ENCODE data around the gene OR2V2. TPM values are rescaled to one million over a fixed set of nuclear protein-coding genes. Genes with fewer than 3 reads are reported as not detected.

Gene OR2V2
- total RNA-seq, 1 experiment from 2014 or later = not detected

GRCh38 chr5:181111010-181111409 lies 36.4 kb upstream of the OR2V2 start:
- H4K5ac ChIP-seq (ENCODE audit: insufficient read length, low read depth, low read length) = no peak overlapping the region
- H3K9me3 Mint-ChIP-seq = peaks cover 9% of the 10 kb centered on the region in 2 experiments; a peak in 4 of 5 replicates
- H2AFZ ChIP-seq (ENCODE audit: low read length) = no peak overlapping the region
- no peaks in the 10 kb centered on the region for H4K20me1 ChIP-seq (ENCODE audit: control insufficient read depth, insufficient read depth, insufficient read length)
- H3K79me2 ChIP-seq (ENCODE audit: insufficient read depth, low read length) = no peaks in the 10 kb centered on the region
- no peak overlapping the region for H2BK5ac ChIP-seq (ENCODE audit: insufficient read length, low read length)
- H2BK20ac ChIP-seq (ENCODE audit: low read depth, low read length, poor library complexity, severe bottlenecking) = no peak overlapping the region
- H3K27me3 Mint-ChIP-seq (ENCODE audit: low read depth) = peaks cover 77% of the 10 kb centered on the region
- no peak overlapping the region for H3K23ac ChIP-seq (ENCODE audit: insufficient read length, low read depth, low read length)
- H3K36me3 Mint-ChIP-seq (ENCODE audit: insufficient read depth in 1 of 3, low read depth in 3 of 3) = peaks cover 0 to 8% (median 2%) of the 10 kb centered on the region in 3 experiments; a peak in 4 of 7 replicates
- H3K4me1 Mint-ChIP-seq = peaks cover 33 to 39% of the 10 kb centered on the region in 2 experiments
- no peak for DNase-seq
- H3K4me3 Mint-ChIP-seq = no peak overlapping the region; a peak in 1 of 5 replicates
- TF ChIP-seq, protein P1, sequence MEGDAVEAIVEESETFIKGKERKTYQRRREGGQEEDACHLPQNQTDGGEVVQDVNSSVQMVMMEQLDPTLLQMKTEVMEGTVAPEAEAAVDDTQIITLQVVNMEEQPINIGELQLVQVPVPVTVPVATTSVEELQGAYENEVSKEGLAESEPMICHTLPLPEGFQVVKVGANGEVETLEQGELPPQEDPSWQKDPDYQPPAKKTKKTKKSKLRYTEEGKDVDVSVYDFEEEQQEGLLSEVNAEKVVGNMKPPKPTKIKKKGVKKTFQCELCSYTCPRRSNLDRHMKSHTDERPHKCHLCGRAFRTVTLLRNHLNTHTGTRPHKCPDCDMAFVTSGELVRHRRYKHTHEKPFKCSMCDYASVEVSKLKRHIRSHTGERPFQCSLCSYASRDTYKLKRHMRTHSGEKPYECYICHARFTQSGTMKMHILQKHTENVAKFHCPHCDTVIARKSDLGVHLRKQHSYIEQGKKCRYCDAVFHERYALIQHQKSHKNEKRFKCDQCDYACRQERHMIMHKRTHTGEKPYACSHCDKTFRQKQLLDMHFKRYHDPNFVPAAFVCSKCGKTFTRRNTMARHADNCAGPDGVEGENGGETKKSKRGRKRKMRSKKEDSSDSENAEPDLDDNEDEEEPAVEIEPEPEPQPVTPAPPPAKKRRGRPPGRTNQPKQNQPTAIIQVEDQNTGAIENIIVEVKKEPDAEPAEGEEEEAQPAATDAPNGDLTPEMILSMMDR (conservative IDR thresholded peaks at IDR 0.05) = peak; percentile 34; the same call in 2 of the 3 replicates
- H2BK12ac ChIP-seq (ENCODE audit: insufficient read length, low read depth, low read length) = no peak overlapping the region
- H4K91ac ChIP-seq (ENCODE audit: insufficient read length, low read depth, low read length) = no peak overlapping the region
- H3K14ac ChIP-seq (ENCODE audit: insufficient read depth, low read length) = no peak overlapping the region
- H3K27me3 ChIP-seq (ENCODE audit: insufficient read depth, low read length) = peaks cover 4% of the 10 kb centered on the region; the same call in 1 of the 2 replicates
- H3K27ac ChIP-seq (ENCODE audit: insufficient read length, low read depth, low read length) = no peak overlapping the region
- no peak overlapping the region for H2BK120ac ChIP-seq (ENCODE audit: low read depth, low read length, poor library complexity, severe bottlenecking)
- no peak overlapping the region for H3K4ac ChIP-seq (ENCODE audit: low read depth, low read length)
- H3K18ac ChIP-seq (ENCODE audit: insufficient read length, low read depth, low read length) = no peak overlapping the region
- H3K9me3 ChIP-seq (ENCODE audit: control insufficient read depth, low read depth, low read length) = no peaks in the 10 kb centered on the region
- H3K9ac ChIP-seq (ENCODE audit: extremely low read depth, insufficient read length, low read length) = no peak overlapping the region
- no peak overlapping the region for H3K27ac Mint-ChIP-seq
- no peak overlapping the region for H4K8ac ChIP-seq (replicated peaks; ENCODE audit: insufficient read length, low read depth, low read length)
- no peaks in the 10 kb centered on the region for H3K79me1 ChIP-seq (ENCODE audit: insufficient read depth, low read depth, low read length, poor library complexity, severe bottlenecking)
- no peak overlapping the region for H3K4me2 ChIP-seq (ENCODE audit: insufficient read depth, insufficient read length, low read length)
- no peak overlapping the region for H2BK15ac ChIP-seq (ENCODE audit: low read depth, low read length)
- peaks cover 3% of the 10 kb centered on the region; the same call in 1 of the 2 replicates for H3K4me1 ChIP-seq (ENCODE audit: insufficient read depth, low read length)
- H3K23me2 ChIP-seq (ENCODE audit: insufficient read length, low read depth, low read length, poor library complexity, severe bottlenecking) = peaks cover 10% of the 10 kb centered on the region
- H3T11ph ChIP-seq (ENCODE audit: low read length) = no peak overlapping the region
- no peak overlapping the region for H2AK5ac ChIP-seq (ENCODE audit: insufficient read length, low read length)
- no peak overlapping the region for H3K56ac ChIP-seq (ENCODE audit: insufficient read length, low read depth, low read length)
- no CpG with 5 or more reads among the region's 5 CpGs for WGBS (ENCODE audit: extremely low coverage, insufficient read length, low lambda C conversion rate)

All from H9 (cell line).